HEK293 (cell line): Measurements from ENCODE around the gene FILIP1.

Experiments
- CTCF ChIP-seq: fragments of 450-650 bp; formaldehyde crosslinking; IDR thresholded peaks from 2 replicates; pipeline ENCODE4 v1.5.1; 2016; ENCODE audit warnings: missing biosample characterization, missing genetic modification characterization
- SETDB1 ChIP-seq: IDR thresholded peaks from one replicate; pipeline ENCODE4 v1.6.1; 2017; ENCODE audit warnings: mild to moderate bottlenecking, low read length, moderate library complexity, mixed read lengths; ENCODE audit not compliant: insufficient read length
- ZBTB6 ChIP-seq: fragments of 450-650 bp; formaldehyde crosslinking; IDR thresholded peaks from 2 replicates; pipeline ENCODE4 v1.5.1; 2017; ENCODE audit warnings: missing biosample characterization, missing genetic modification characterization
- ZNF155 ChIP-seq: fragments of 450-650 bp; formaldehyde crosslinking; IDR thresholded peaks from 2 replicates; pipeline ENCODE4 v1.5.1; 2016; ENCODE audit warnings: missing biosample characterization, missing genetic modification characterization
- ZNF157 ChIP-seq: fragments of 450-650 bp; formaldehyde crosslinking; IDR thresholded peaks from 2 replicates; pipeline ENCODE4 v1.5.1; 2016; ENCODE audit warnings: missing biosample characterization, missing genetic modification characterization
- ZNF274 ChIP-seq, 2 experiments: fragments of 200-500 bp in 1 of 2; fragments of 450-650 bp in 1 of 2; sonication (Bioruptor generic) in 1 of 2; formaldehyde crosslinking in 1 of 2; IDR thresholded peaks; 2 replicates each; pipeline versions ENCODE4 v1.5.1 to v1.6.1; 2014 to 2016; ENCODE audit warnings: borderline replicate concordance in 1 of 2, inconsistent platforms in 1 of 2, low read length in 1 of 2, missing biosample characterization in 1 of 2, missing genetic modification characterization in 1 of 2
- ZNF324 ChIP-seq: fragments of 450-650 bp; formaldehyde crosslinking; IDR thresholded peaks from 2 replicates; pipeline ENCODE4 v1.5.1; 2016; ENCODE audit warnings: missing biosample characterization, missing genetic modification characterization
- ZNF354C ChIP-seq: fragments of 450-650 bp; formaldehyde crosslinking; IDR thresholded peaks from 2 replicates; pipeline ENCODE4 v1.5.1; 2016; ENCODE audit warnings: missing biosample characterization, missing genetic modification characterization, low read depth, borderline replicate concordance
- ZNF488 ChIP-seq: fragments of 450-650 bp; formaldehyde crosslinking; IDR thresholded peaks from 2 replicates; pipeline ENCODE4 v1.5.1; 2016; ENCODE audit warnings: missing biosample characterization, missing genetic modification characterization
- ZNF561 ChIP-seq: fragments of 450-650 bp; IDR thresholded peaks from 2 replicates; pipeline ENCODE4 v1.5.1; 2018; ENCODE audit warnings: missing biosample characterization, missing genetic modification characterization, borderline replicate concordance
- ZSCAN5A ChIP-seq: fragments of 450-650 bp; formaldehyde crosslinking; IDR thresholded peaks from 2 replicates; pipeline ENCODE4 v1.5.1; 2016; ENCODE audit warnings: missing biosample characterization, missing genetic modification characterization
- TF ChIP-seq, protein P1 (sequence below): fragments of 450-650 bp; formaldehyde crosslinking; optimal IDR thresholded peaks from 2 replicates; pipeline ENCODE3; 2016; ENCODE audit warnings: missing biosample characterization, mild to moderate bottlenecking, missing genetic modification characterization
- TF ChIP-seq, protein P2 (sequence below): fragments of 450-650 bp; formaldehyde crosslinking; IDR thresholded peaks from 2 replicates; pipeline ENCODE4 v1.5.1; 2016; ENCODE audit warnings: missing biosample characterization, missing genetic modification characterization

GRCh38 chr6:75391276-75391675 is 102.3 kb downstream of the FILIP1 start:
- TF ChIP-seq CTCF (tag by site-specific recombination) (no peak), ZNF274 (IDR thresholded peaks at IDR 0.05; ENCODE audit: low read length) (no peak), ZNF274 (tag by site-specific recombination; IDR thresholded peaks at IDR 0.05; ENCODE audit: borderline replicate concordance) (no peak), ZNF155 (no peak), ZNF354C (tag by site-specific recombination) (no peak), ZNF488 (tag by site-specific recombination) (no peak), ZNF561 (no peak), ZNF324 (tag by site-specific recombination) (no peak), ZNF157 (no peak), ZBTB6 (tag by site-specific recombination) (no peak), SETDB1 (no peak), ZSCAN5A (tag by site-specific recombination) (no peak)
- TF ChIP-seq, protein P1, sequence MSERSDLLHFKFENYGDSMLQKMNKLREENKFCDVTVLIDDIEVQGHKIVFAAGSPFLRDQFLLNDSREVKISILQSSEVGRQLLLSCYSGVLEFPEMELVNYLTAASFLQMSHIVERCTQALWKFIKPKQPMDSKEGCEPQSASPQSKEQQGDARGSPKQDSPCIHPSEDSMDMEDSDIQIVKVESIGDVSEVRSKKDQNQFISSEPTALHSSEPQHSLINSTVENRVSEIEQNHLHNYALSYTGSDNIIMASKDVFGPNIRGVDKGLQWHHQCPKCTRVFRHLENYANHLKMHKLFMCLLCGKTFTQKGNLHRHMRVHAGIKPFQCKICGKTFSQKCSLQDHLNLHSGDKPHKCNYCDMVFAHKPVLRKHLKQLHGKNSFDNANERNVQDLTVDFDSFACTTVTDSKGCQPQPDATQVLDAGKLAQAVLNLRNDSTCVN (tag by site-specific recombination): no peak
- TF ChIP-seq, protein P2, sequence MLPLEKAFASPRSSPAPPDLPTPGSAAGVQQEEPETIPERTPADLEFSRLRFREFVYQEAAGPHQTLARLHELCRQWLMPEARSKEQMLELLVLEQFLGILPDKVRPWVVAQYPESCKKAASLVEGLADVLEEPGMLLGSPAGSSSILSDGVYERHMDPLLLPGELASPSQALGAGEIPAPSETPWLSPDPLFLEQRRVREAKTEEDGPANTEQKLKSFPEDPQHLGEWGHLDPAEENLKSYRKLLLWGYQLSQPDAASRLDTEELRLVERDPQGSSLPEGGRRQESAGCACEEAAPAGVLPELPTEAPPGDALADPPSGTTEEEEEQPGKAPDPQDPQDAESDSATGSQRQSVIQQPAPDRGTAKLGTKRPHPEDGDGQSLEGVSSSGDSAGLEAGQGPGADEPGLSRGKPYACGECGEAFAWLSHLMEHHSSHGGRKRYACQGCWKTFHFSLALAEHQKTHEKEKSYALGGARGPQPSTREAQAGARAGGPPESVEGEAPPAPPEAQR (tag by site-specific recombination): no peak
